PC-3 (cell line): Measurements from ENCODE around the gene EML3. TPM values are rescaled to one million over a fixed set of nuclear protein-coding genes. Genes with fewer than 3 reads are reported as not detected.

Experiments
- ATAC-seq: fragments of 200-7000 bp; cut with Tn5 transposase; 2 replicates; pipeline ENCODE4 v1.9.1; 2020; ENCODE audit warnings: mild to moderate bottlenecking, moderate library complexity
- BruUV-seq: library from RNA; stranded (reverse); fragments of 400-500 nt; replicated peaks from 2 replicates; lab custom pipeline; 2021; lab: Mats Ljungman, UMichigan
- CTCF ChIA-PET: fragments of 300-600 bp; sonication (Branson Sonifier 250); formaldehyde crosslinking; loops from one replicate; lab custom pipeline; 2022; ENCODE audit warnings: antibody characterized with exemption; lab: Charles Lee
- POLR2A ChIA-PET: fragments of 300-600 bp; sonication (Branson Sonifier 250); formaldehyde crosslinking; loops from one replicate; lab custom pipeline; 2022; ENCODE audit warnings: antibody characterized with exemption; ENCODE audit not compliant: unreplicated experiment; lab: Charles Lee
- DNase-seq: peaks from one replicate; pipeline ENCODE4 v3.0.0-alpha.2; 2015
- H2AFZ ChIP-seq: fragments of 300-600 bp; sonication (generic); 2 replicates; pipeline ENCODE4 v1.6.0; 2016; ENCODE audit warnings: antibody characterized with exemption, low read length
- H3F3A ChIP-seq: fragments of 300-600 bp; sonication (generic); one replicate; pipeline ENCODE4 v1.6.0; 2017; ENCODE audit warnings: antibody characterized with exemption, low read length, control low read depth, mild to moderate bottlenecking; ENCODE audit not compliant: unreplicated experiment
- H3K27ac ChIP-seq: fragments of 300-600 bp; sonication (generic); 2 replicates; pipeline ENCODE4 v1.5.1; 2016; ENCODE audit warnings: mild to moderate bottlenecking, low read length
- H3K27me3 ChIP-seq: fragments of 300-600 bp; sonication (generic); 2 replicates; pipeline ENCODE4 v1.6.1; 2016; ENCODE audit warnings: low read length, mixed read lengths
- H3K36me3 ChIP-seq: fragments of 300-600 bp; sonication (generic); 2 replicates; pipeline ENCODE4 v1.6.1; 2016; ENCODE audit warnings: low read depth, mixed run types, low read length, mixed read lengths
- H3K4me1 ChIP-seq: fragments of 300-600 bp; sonication (generic); 2 replicates; pipeline ENCODE4 v1.5.1; 2016; ENCODE audit warnings: low read length; ENCODE audit not compliant: insufficient read depth
- H3K4me2 ChIP-seq: fragments of 300-600 bp; sonication (generic); 2 replicates; pipeline ENCODE4 v1.6.0; 2016; ENCODE audit warnings: low read length
- H3K4me3 ChIP-seq: fragments of 300-600 bp; sonication (generic); 2 replicates; pipeline ENCODE4 v1.5.1; 2016; ENCODE audit warnings: mild to moderate bottlenecking, low read length, mixed read lengths
- H3K79me2 ChIP-seq: fragments of 300-600 bp; sonication (generic); 2 replicates; pipeline ENCODE4 v1.6.1; 2017; ENCODE audit warnings: low read length, mixed read lengths
- H3K9ac ChIP-seq: fragments of 300-600 bp; sonication (generic); 2 replicates; pipeline ENCODE4 v1.6.0; 2016; ENCODE audit warnings: mild to moderate bottlenecking, low read length
- H3K9me2 ChIP-seq: fragments of 300-600 bp; sonication (generic); replicated peaks from 2 replicates; pipeline ENCODE4 v1.6.1; 2016; ENCODE audit warnings: mixed run types, low read length, mixed read lengths
- H3K9me3 ChIP-seq: fragments of 300-600 bp; sonication (generic); 2 replicates; pipeline ENCODE4 v1.6.1; 2016; ENCODE audit warnings: low read length, mixed read lengths
- H4K20me1 ChIP-seq: fragments of 300-600 bp; sonication (generic); 2 replicates; pipeline ENCODE4 v1.6.1; 2016; ENCODE audit warnings: low read length, mixed read lengths
- EZH2 ChIP-seq: fragments of 300-600 bp; sonication (generic); IDR thresholded peaks from one replicate; pipeline ENCODE4 v1.6.1; 2017; ENCODE audit warnings: antibody characterized with exemption, mild to moderate bottlenecking, low read length; ENCODE audit not compliant: unreplicated experiment
- EZH2phosphoT487 ChIP-seq: fragments of 300-600 bp; sonication (generic); IDR thresholded peaks from 2 replicates; pipeline ENCODE4 v1.6.1; 2018; ENCODE audit warnings: mild to moderate bottlenecking, antibody characterized with exemption, low read length, borderline replicate concordance
- intact Hi-C: fragments of 100-400 bp; cut with micrococcal nuclease; formaldehyde crosslinking; loops from 2 replicates; pipeline ENCODE4 v1.9.0; 2023
- total RNA-seq: library from RNA; depleted of rRNA; stranded (reverse); fragments of >200 nt; gene quantifications from 2 replicates; pipeline ENCODE4 v1.2.3, GENCODE V29; 2014
- TF ChIP-seq, protein P1 (sequence below): fragments of 300-600 bp; sonication (generic); conservative IDR thresholded peaks from 2 replicates; pipeline ENCODE4 v1.5.1; 2017; ENCODE audit warnings: antibody characterized with exemption, low read depth, mild to moderate bottlenecking, low read length

EML3 gene
- total RNA-seq, 1 experiment from 2014 or later, result 32.8 TPM

DNA sequence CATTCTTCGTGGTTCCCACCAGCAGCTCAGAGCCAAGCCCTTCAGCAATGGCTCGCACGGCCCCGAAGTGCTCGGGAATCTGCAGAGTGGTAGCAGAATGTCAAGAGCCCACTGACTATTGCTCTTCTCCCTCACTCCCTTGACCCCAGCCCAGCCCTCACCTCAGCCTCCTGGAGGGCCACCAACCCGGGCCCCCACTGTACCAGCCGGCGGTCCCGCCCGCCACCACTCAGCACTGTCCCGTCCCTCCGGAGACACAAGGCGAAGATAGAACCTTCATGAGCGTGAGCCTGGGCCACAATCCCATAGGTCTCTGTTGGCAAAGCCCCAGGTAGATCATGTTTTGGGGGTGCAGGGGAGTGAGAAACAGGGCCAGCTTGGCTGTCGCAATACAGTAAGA, 6.7 kb downstream of the EML3 start:
- Histone ChIP-seq H3K9ac (no peak overlapping the region), H3K79me2 (peaks cover 11% of the 10 kb centered on the region), H3K4me2 (no peak overlapping the region), H4K20me1 (no peaks in the 10 kb centered on the region), H3K4me1 (peaks cover 9% of the 10 kb centered on the region), H3K36me3 (no peaks in the 10 kb centered on the region), H3K27me3 (no peaks in the 10 kb centered on the region), H3F3A (no peaks in the 10 kb centered on the region), H2AFZ (no peak overlapping the region), H3K27ac (no peak overlapping the region), H3K9me2 (no peaks in the 10 kb centered on the region), H3K9me3 (no peaks in the 10 kb centered on the region), H3K4me3 (no peak overlapping the region)
- ChIA-PET POLR2A (interaction anchor here (0.5 kb wide), 1 partner anchor 47 kb away, joined by 4 read pairs; the partner anchor contains the start of gene INTS5), CTCF (interaction anchor here (0.8 kb wide), 1 partner anchor 12 kb away, joined by 3 read pairs; no protein-coding TSS in a partner anchor)
- intact Hi-C loops, result no loop called here
- BruUV-seq, result no TSS peak
- DNase-seq (no peak), ATAC-seq (no peak)
- TF ChIP-seq EZH2 (no peak), EZH2phosphoT487 (no peak)
- TF ChIP-seq, protein P1, sequence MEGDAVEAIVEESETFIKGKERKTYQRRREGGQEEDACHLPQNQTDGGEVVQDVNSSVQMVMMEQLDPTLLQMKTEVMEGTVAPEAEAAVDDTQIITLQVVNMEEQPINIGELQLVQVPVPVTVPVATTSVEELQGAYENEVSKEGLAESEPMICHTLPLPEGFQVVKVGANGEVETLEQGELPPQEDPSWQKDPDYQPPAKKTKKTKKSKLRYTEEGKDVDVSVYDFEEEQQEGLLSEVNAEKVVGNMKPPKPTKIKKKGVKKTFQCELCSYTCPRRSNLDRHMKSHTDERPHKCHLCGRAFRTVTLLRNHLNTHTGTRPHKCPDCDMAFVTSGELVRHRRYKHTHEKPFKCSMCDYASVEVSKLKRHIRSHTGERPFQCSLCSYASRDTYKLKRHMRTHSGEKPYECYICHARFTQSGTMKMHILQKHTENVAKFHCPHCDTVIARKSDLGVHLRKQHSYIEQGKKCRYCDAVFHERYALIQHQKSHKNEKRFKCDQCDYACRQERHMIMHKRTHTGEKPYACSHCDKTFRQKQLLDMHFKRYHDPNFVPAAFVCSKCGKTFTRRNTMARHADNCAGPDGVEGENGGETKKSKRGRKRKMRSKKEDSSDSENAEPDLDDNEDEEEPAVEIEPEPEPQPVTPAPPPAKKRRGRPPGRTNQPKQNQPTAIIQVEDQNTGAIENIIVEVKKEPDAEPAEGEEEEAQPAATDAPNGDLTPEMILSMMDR, result no peak

DNA sequence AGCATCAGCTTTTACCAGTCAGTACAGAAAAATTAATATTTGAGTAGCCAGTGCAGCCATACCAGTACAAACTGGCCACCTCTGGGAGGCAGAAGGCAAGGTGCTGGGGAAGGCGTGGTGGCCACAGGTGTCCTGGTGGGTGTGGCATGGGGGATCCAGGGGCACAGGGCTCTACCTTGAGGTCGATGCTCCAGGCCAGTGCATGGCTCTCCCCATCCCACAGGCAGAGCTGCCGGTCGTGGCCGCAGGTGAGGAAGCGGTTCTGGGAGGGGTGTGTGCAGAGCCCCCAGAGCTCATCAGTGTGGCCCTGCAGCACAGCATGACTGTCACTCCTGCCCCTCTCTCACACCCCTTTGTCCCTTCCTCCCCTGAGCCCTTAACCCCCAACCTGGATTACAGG, 7.1 kb downstream of the EML3 start:
- no peaks in the 10 kb centered on the region for H4K20me1 ChIP-seq
- H3K4me1 ChIP-seq, result peaks cover 8% of the 10 kb centered on the region; the same call in 1 of the 2 replicates
- no peaks in the 10 kb centered on the region for H3K27me3 ChIP-seq
- intact Hi-C loops, result no loop called here
- H3K79me2 ChIP-seq, result peaks cover 11% of the 10 kb centered on the region
- CTCF ChIA-PET, result interaction anchor here (0.8 kb wide), 1 partner anchor 11 kb away, joined by 3 read pairs; no protein-coding TSS in a partner anchor
- H3K27ac ChIP-seq, result no peak overlapping the region
- POLR2A ChIA-PET, result no interaction called here
- DNase-seq (no peak), ATAC-seq (no peak)
- no peak overlapping the region for H3K4me3 ChIP-seq
- H3K9me2 ChIP-seq, result no peaks in the 10 kb centered on the region
- no peaks in the 10 kb centered on the region for H3K9me3 ChIP-seq
- no peak for TF ChIP-seq EZH2
- TF ChIP-seq, protein P1, result no peak
- TF ChIP-seq EZH2phosphoT487, result no peak
- H3K4me2 ChIP-seq, result no peak overlapping the region
- H3K36me3 ChIP-seq, result no peaks in the 10 kb centered on the region
- no peaks in the 10 kb centered on the region for H3F3A ChIP-seq
- no TSS peak for BruUV-seq
- H3K9ac ChIP-seq, result no peak overlapping the region
- no peak overlapping the region for H2AFZ ChIP-seq

DNA sequence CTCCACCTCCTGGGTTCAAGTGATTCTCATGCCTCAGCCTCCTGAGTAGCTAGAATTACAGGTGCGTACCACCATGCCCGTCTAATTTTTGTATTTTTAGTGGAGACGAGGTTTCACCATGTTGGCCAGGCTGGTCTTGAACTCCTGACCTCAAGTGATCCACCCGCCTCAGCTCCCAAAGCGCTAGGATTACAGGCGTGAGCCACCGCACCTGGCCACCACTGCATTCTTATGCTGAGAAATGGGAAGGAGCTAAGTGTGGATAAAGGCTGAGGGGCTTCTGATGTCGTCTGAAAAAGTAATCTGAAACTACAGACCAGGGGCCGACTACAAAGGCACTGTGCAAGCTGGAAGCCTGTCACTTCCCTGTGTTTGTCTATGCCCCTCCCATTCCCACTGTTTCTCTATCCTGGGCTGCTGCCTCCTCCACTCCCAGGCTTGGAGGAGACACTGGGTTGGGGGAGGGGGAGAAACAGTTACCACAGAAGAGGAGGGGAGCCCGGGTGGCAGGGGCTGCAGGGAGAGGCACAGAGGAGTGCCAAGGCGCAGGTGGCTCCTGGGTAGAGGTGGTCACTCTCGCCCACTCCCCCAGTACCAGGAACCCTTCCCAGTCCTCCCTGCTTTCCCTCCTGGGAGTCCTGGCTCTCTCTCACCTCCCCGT, 8.0 kb downstream of the EML3 start:
- H3F3A ChIP-seq, result no peaks in the 10 kb centered on the region
- no peaks in the 10 kb centered on the region for H3K9me2 ChIP-seq
- CTCF ChIA-PET, result no interaction called here
- DNase-seq (no peak), ATAC-seq (no peak)
- no peak overlapping the region for H3K9ac ChIP-seq
- H3K4me2 ChIP-seq, result no peak overlapping the region
- peaks cover 5% of the 10 kb centered on the region; the same call in 1 of the 2 replicates for H3K36me3 ChIP-seq
- peaks cover 15% of the 10 kb centered on the region for H3K4me1 ChIP-seq
- intact Hi-C loops, result loop anchor here (5.0 kb wide), 1 partner anchor 68 kb away; the partner anchor contains the start of genes LBHD1 and UQCC3
- POLR2A ChIA-PET, result no interaction called here
- H3K79me2 ChIP-seq, result peaks cover 20% of the 10 kb centered on the region
- TF ChIP-seq, protein P1, result no peak
- TF ChIP-seq EZH2phosphoT487 (no peak), EZH2 (no peak)
- no peaks in the 10 kb centered on the region for H3K9me3 ChIP-seq
- no peak overlapping the region for H3K27ac ChIP-seq
- no peaks in the 10 kb centered on the region for H3K27me3 ChIP-seq
- H3K4me3 ChIP-seq, result no peak overlapping the region
- H4K20me1 ChIP-seq, result no peaks in the 10 kb centered on the region
- BruUV-seq, result no TSS peak
- H2AFZ ChIP-seq, result no peak overlapping the region
